OCI-LY7 (cell line): ENCODE measurements around the gene PRB4. TPM values are rescaled to one million over a fixed set of nuclear protein-coding genes. Genes with fewer than 3 reads are reported as not detected.
"Not testable (repeated sequence)": the region's sequence is repeated elsewhere in the genome, so short reads cannot be mapped to it uniquely, and the experiment has no call there.

ENCODE experiments used
- Bru-seq: library from RNA; stranded (reverse); fragments of 400-500 nt; gene quantifications from one replicate; lab custom pipeline; 2021; lab: Mats Ljungman, UMichigan
- BruChase-seq, 2 experiments: library from RNA; stranded (reverse); fragments of 400-500 nt; gene quantifications; one replicate each; lab custom pipeline; 2021; lab: Mats Ljungman, UMichigan
- BruUV-seq: library from RNA; stranded (reverse); fragments of 400-500 nt; replicated peaks from 2 replicates; lab custom pipeline; 2021; lab: Mats Ljungman, UMichigan
- CTCF ChIA-PET: fragments of 300-600 bp; sonication (Branson Sonifier 250); formaldehyde crosslinking; loops from one replicate; lab custom pipeline; 2022; ENCODE audit warnings: antibody characterized with exemption; ENCODE audit not compliant: unreplicated experiment; lab: Charles Lee
- POLR2A ChIA-PET: fragments of 300-600 bp; sonication (Branson Sonifier 250); formaldehyde crosslinking; loops from one replicate; lab custom pipeline; 2022; ENCODE audit warnings: antibody characterized with exemption; lab: Charles Lee
- DNase-seq: peaks from one replicate; pipeline ENCODE4 v3.0.0-alpha.2; 2015; ENCODE audit warnings: low spot score
- H2AFZ ChIP-seq: fragments of 200-600 bp; sonication (generic), shearing (Covaris generic); 2 replicates; pipeline ENCODE4 v1.6.1; 2014; ENCODE audit warnings: mild to moderate bottlenecking, antibody characterized with exemption, low read length, moderate library complexity
- H3K27ac ChIP-seq: fragments of 200-600 bp; sonication (generic); 2 replicates; pipeline ENCODE4 v1.5.1; 2014; ENCODE audit warnings: mixed run types, low read depth, mild to moderate bottlenecking, moderate library complexity, low read length, inconsistent platforms; ENCODE audit not compliant: poor library complexity, severe bottlenecking
- H3K36me3 ChIP-seq: fragments of 200-600 bp; sonication (generic); 2 replicates; pipeline ENCODE4 v1.6.1; 2014; ENCODE audit warnings: mild to moderate bottlenecking, antibody characterized with exemption, low read length, moderate library complexity, mixed read lengths; ENCODE audit not compliant: insufficient read depth
- H3K4me1 ChIP-seq: fragments of 200-600 bp; sonication (generic); 2 replicates; pipeline ENCODE4 v1.5.1; 2014; ENCODE audit warnings: mild to moderate bottlenecking, low read length; ENCODE audit not compliant: insufficient read depth, poor library complexity, severe bottlenecking
- H3K4me2 ChIP-seq: fragments of 200-600 bp; sonication (generic); 2 replicates; pipeline ENCODE4 v1.6.1; 2014; ENCODE audit warnings: mild to moderate bottlenecking, low read length
- H3K4me3 ChIP-seq: fragments of 200-600 bp; sonication (generic); 2 replicates; pipeline ENCODE4 v1.5.1; 2014; ENCODE audit warnings: mild to moderate bottlenecking, low read depth, low read length; ENCODE audit not compliant: poor library complexity, severe bottlenecking
- H3K79me2 ChIP-seq: fragments of 200-600 bp; sonication (generic); 2 replicates; pipeline ENCODE4 v1.6.1; 2016; ENCODE audit warnings: low read depth, mild to moderate bottlenecking, low read length, moderate library complexity, mixed read lengths; ENCODE audit not compliant: insufficient read depth
- H3K9me2 ChIP-seq: fragments of 200-600 bp; sonication (generic); 2 replicates; pipeline ENCODE4 v1.6.1; 2016; ENCODE audit warnings: mild to moderate bottlenecking, low read length, mixed read lengths; ENCODE audit not compliant: insufficient read depth
- H3K9me3 ChIP-seq: fragments of 200-600 bp; sonication (generic); 2 replicates; pipeline ENCODE4 v1.6.1; 2014; ENCODE audit warnings: mild to moderate bottlenecking, mixed run types, low read length, mixed read lengths
- H4K20me1 ChIP-seq: fragments of 200-600 bp; sonication (generic); 2 replicates; pipeline ENCODE4 v1.6.1; 2014; ENCODE audit warnings: mild to moderate bottlenecking, antibody characterized with exemption, low read length, moderate library complexity, mixed read lengths; ENCODE audit not compliant: insufficient read depth
- CTCF ChIP-seq: fragments of 200-600 bp; sonication (generic); conservative IDR thresholded peaks from 2 replicates; pipeline ENCODE4 v1.5.1; 2014; ENCODE audit warnings: mild to moderate bottlenecking, antibody characterized with exemption, low read length, moderate library complexity, mixed read lengths
- EZH2phosphoT487 ChIP-seq: fragments of 200-600 bp; sonication (generic); IDR thresholded peaks from 2 replicates; pipeline ENCODE4 v1.6.1; 2018; ENCODE audit warnings: low read depth, borderline replicate concordance, mild to moderate bottlenecking, mixed run types, antibody characterized with exemption, low read length, moderate library complexity, mixed read lengths
- intact Hi-C: fragments of 100-400 bp; cut with micrococcal nuclease; formaldehyde crosslinking; loops from one replicate; pipeline ENCODE4 v1.10.0; 2022; ENCODE audit not compliant: unreplicated experiment
- long read RNA-seq: library from polyadenylated mRNA; stranded (forward); transcript quantifications from one replicate; pipeline ENCODE4 v2.0.0, GENCODE V29; 2022
- total RNA-seq, 2 experiments: library from RNA; depleted of rRNA in 1 of 2; stranded (reverse); fragments of >200 nt in 1 of 2; shearing (Covaris generic) in 1 of 2; gene quantifications; 2 replicates each; pipeline ENCODE4 v1.2.3, GENCODE V29; 2014 to 2022

Gene PRB4
- total RNA-seq (2014; rRNA removed; shearing (Covaris generic)) = not detected in 2 replicates
- not detected in 2 replicates for total RNA-seq (2022)
- not detected for Bru-seq, nascent RNA
- BruChase-seq, experiment 1, labeled RNA remaining after a 6-hour chase = not detected
- not detected for BruChase-seq, experiment 2, labeled RNA remaining after a 2-hour chase
- long read RNA-seq = 0 reads

DNA sequence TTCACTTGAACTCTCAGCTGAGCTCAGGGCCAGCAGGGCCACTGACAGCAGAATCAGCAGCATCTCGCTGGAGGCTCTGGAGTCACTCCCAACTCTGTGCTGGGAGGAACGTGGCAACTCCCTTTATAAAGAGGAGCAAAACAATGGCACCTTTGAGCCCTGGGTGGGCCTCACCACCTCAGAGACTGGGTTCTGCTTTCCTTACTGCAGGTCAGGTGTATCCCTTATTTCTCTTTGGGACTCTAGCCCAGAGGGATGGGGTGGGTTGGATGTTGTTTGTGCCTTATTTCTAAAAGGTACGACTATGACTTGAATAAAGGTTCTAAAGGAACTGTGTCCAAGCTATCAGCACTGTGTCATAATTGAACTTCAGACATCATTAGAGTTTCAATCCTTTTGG, at the start of gene PRB4:
TSS of gene PRB4 (minus strand) at position 101 of the 400 bp plus-strand sequence. CDS start at position 63, 38 bp downstream.
- Histone ChIP-seq H3K36me3 (no peaks in the 10 kb centered on the region), H3K9me2 (no peaks in the 10 kb centered on the region), H3K4me2 (no peak within 1 kb of the TSS), H3K4me1 (no peaks in the 10 kb centered on the region), H3K4me3 (no peak within 1 kb of the TSS), H3K9me3 (no peaks in the 10 kb centered on the region), H4K20me1 (no peaks in the 10 kb centered on the region), H3K27ac (no peak within 1 kb of the TSS), H2AFZ (no peak within 1 kb of the TSS), H3K79me2 (no peaks in the 10 kb centered on the region)
- ChIA-PET POLR2A (no interaction called here), CTCF (no interaction called here)
- TF ChIP-seq CTCF = no peak
- TF ChIP-seq EZH2phosphoT487 = no peak
- intact Hi-C loops = no loop called here
- BruUV-seq = no TSS peak
- DNase-seq = no peak

DNA sequence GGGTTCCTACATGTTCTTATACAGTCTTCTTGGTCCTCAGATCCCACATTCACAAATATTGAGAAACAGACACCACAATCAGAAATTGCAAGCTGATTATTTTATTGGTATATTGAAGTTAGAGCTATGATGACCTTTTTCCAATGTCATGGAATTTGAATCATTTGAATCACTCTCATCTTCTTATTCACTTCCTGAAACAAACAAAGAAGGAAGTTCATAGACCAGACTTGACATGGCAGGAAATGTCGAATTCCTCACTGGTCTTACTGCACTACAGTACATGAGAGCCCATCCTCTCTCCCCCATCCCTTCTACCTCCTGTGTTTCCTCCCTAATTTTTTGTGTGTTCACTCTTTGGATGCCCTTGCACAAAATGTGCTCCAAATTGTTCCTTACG, 41.5 kb upstream of the PRB4 start:
- H3K9me3 ChIP-seq, H3K4me1 ChIP-seq, H3K27ac ChIP-seq, H3K36me3 ChIP-seq, H3K79me2 ChIP-seq, BruUV-seq, H2AFZ ChIP-seq, H4K20me1 ChIP-seq, DNase-seq, H3K9me2 ChIP-seq, H3K4me3 ChIP-seq, CTCF ChIA-PET, H3K4me2 ChIP-seq: not testable (repeated sequence)
- POLR2A ChIA-PET = interaction anchor here (0.6 kb wide), 1 partner anchor 519 kb away, joined by 3 read pairs; no protein-coding TSS in a partner anchor
- intact Hi-C loops = loop anchor here (10.0 kb wide), 1 partner anchor 833 kb away; no protein-coding TSS in a partner anchor

GRCh38 chr12:11348439-11348838, 38.2 kb upstream of the PRB4 start:
- Histone ChIP-seq H3K36me3 (no peaks in the 10 kb centered on the region), H3K4me3 (no peak overlapping the region), H4K20me1 (no peaks in the 10 kb centered on the region), H3K4me2 (no peak overlapping the region), H3K4me1 (no peaks in the 10 kb centered on the region), H3K27ac (no peak overlapping the region), H3K9me3 (no peaks in the 10 kb centered on the region), H3K79me2 (no peaks in the 10 kb centered on the region), H2AFZ (no peak overlapping the region), H3K9me2 (no peaks in the 10 kb centered on the region)
- ChIA-PET CTCF (no interaction called here), POLR2A (no interaction called here)
- intact Hi-C loops = no loop called here
- TF ChIP-seq EZH2phosphoT487 = no peak
- no peak for TF ChIP-seq CTCF
- BruUV-seq = no TSS peak
- no peak for DNase-seq
